Measurements from ENCODE around the gene MT1G.
"Not testable (repeated sequence)": the region's sequence is repeated elsewhere in the genome, so short reads cannot be mapped to it uniquely, and the experiment has no call there.

DNA sequence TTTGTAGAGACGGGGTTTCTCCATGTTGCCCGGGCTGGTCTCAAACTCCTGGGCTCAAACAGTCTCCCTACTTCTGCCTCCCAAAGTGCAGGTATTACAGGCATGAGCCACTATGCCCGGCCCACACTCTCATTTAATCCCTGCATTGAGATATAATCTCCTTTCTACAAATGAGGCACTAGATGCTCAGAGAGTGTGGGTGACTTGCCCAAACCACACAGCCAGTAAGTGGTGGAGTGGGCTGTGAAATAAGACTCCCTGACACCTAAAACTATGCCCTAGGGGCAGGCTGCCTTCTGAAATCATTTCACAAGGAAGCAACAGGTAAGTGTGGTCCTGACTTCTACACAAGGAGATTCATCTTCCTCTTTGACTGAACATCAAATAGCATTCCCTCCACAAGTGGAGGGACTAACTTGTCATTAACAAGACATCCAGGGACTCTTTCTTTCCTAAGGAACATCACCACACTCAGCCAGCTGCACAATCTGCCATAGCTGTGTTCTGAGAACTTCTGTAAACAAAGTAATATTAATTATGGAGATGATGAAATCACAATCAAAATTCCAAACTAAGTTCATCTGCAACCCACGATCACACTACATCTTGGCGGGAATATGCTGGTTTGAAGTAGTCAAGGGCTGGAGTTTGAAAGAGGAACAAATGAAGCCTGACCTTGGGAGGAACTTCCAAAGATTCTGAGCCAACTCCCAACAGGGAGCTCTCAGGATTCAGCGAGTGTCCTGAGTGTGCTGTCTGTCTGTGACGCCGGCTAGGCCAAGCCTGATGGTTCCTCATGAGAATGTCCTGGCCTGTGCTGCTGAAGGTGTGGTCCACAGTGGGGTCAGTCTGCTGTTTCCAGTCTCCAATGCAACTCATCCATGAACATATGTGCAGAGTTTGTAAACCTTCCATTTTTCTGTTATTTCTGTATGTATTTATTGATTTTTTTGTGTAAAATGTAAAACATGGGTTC lies 2.3 kb downstream of the MT1G start:
- TF ChIP-seq, protein P1, sequence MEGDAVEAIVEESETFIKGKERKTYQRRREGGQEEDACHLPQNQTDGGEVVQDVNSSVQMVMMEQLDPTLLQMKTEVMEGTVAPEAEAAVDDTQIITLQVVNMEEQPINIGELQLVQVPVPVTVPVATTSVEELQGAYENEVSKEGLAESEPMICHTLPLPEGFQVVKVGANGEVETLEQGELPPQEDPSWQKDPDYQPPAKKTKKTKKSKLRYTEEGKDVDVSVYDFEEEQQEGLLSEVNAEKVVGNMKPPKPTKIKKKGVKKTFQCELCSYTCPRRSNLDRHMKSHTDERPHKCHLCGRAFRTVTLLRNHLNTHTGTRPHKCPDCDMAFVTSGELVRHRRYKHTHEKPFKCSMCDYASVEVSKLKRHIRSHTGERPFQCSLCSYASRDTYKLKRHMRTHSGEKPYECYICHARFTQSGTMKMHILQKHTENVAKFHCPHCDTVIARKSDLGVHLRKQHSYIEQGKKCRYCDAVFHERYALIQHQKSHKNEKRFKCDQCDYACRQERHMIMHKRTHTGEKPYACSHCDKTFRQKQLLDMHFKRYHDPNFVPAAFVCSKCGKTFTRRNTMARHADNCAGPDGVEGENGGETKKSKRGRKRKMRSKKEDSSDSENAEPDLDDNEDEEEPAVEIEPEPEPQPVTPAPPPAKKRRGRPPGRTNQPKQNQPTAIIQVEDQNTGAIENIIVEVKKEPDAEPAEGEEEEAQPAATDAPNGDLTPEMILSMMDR (IDR thresholded peaks at IDR 0.05) = not testable (repeated sequence)
- TF ChIP-seq POLR2A, EP300 (IDR thresholded peaks at IDR 0.05): not testable (repeated sequence)
